GM19023 (cell line): ENCODE measurements around the gene INTU.
"Not testable (repeated sequence)": the region's sequence is repeated elsewhere in the genome, so short reads cannot be mapped to it uniquely, and the experiment has no call there.

Experiments
- ATAC-seq: cut with Tn5 transposase; IDR thresholded peaks from one replicate; pipeline ENCODE4 v1.9.1; 2021; ENCODE audit warnings: mild to moderate bottlenecking, moderate library complexity; ENCODE audit not compliant: unreplicated experiment

INTU gene

GRCh38 chr4:127642169-127642568, 9.4 kb downstream of the INTU start:
- no peak for ATAC-seq

GRCh38 chr4:127643791-127644190, 11.0 kb downstream of the INTU start:
- ATAC-seq = no peak

- ATAC-seq = no peak
These were observed 15.3 kb downstream of the INTU start for GRCh38 chr4:127648061-127648460.

- not testable (repeated sequence) for ATAC-seq
These were observed 22.8 kb downstream of the INTU start for GRCh38 chr4:127655590-127655989.

- no peak for ATAC-seq
These were observed 23.4 kb downstream of the INTU start for GRCh38 chr4:127656047-127656680.

GRCh38 chr4:127660284-127660885, 27.6 kb downstream of the INTU start:
- ATAC-seq = no peak

GRCh38 chr4:127667116-127667515, 34.4 kb downstream of the INTU start:
- ATAC-seq = no peak

- no peak for ATAC-seq
These were observed 35.0 kb downstream of the INTU start for GRCh38 chr4:127667772-127668171.

GRCh38 chr4:127668770-127669169, 36.0 kb downstream of the INTU start:
- ATAC-seq = no peak

- ATAC-seq = no peak
These were observed 36.9 kb downstream of the INTU start for GRCh38 chr4:127669691-127670090.

GRCh38 chr4:127672111-127672510, 39.4 kb downstream of the INTU start:
- no peak for ATAC-seq

- no peak for ATAC-seq
These were observed 52.5 kb downstream of the INTU start for GRCh38 chr4:127685292-127685691.

GRCh38 chr4:127686658-127687057, 53.9 kb downstream of the INTU start:
- no peak for ATAC-seq

GRCh38 chr4:127687580-127687979, 54.8 kb downstream of the INTU start:
- no peak for ATAC-seq

GRCh38 chr4:127698789-127699200, 66.0 kb downstream of the INTU start:
- peak; percentile 100 for ATAC-seq

- ATAC-seq = no peak
These were observed 76.2 kb downstream of the INTU start for GRCh38 chr4:127708985-127709384.

- ATAC-seq = no peak
These were observed 76.7 kb downstream of the INTU start for GRCh38 chr4:127709456-127709855.

- ATAC-seq = no peak
These were observed 97.6 kb downstream of the INTU start, which contains the start of gene SLC25A31 for GRCh38 chr4:127730142-127730913. TSS of gene SLC25A31 (plus strand) at chr4:127730400. CDS start at chr4:127730546, 146 bp downstream.

- no peak for ATAC-seq
These were observed 98.6 kb downstream of the INTU start for GRCh38 chr4:127731406-127731805.

GRCh38 chr4:127732623-127733328, 100.0 kb downstream of the INTU start:
- peak; percentile 80 for ATAC-seq

- no peak for ATAC-seq
These were observed 102.2 kb downstream of the INTU start for GRCh38 chr4:127734976-127735375.
